Amniotic epithelial cell (primary cell): Measurements from ENCODE around the gene FXR1.
"Not testable (repeated sequence)": the region's sequence is repeated elsewhere in the genome, so short reads cannot be mapped to it uniquely, and the experiment has no call there.

Experiments
- DNase-seq: peaks from one replicate; pipeline ENCODE4 v3.0.0-alpha.2; 2010; ENCODE audit warnings: low read depth

Gene FXR1

GRCh38 chr3:180934638-180935037, 22.2 kb downstream of the FXR1 start:
- no peak for DNase-seq

GRCh38 chr3:180940826-180941225, 28.4 kb downstream of the FXR1 start:
- no peak for DNase-seq

GRCh38 chr3:180947761-180948390, 35.4 kb downstream of the FXR1 start:
- no peak for DNase-seq

- DNase-seq, result no peak
Observed at GRCh38 chr3:180959691-180960090, 47.2 kb downstream of the FXR1 start.

GRCh38 chr3:180961087-180961486, 48.6 kb downstream of the FXR1 start:
- no peak for DNase-seq

GRCh38 chr3:180961552-180961951, 49.1 kb downstream of the FXR1 start:
- DNase-seq, result no peak

GRCh38 chr3:180962530-180962929, 50.1 kb downstream of the FXR1 start:
- DNase-seq, result no peak

GRCh38 chr3:180970931-180971330, 58.5 kb downstream of the FXR1 start:
- no peak for DNase-seq

- DNase-seq, result no peak
Observed at GRCh38 chr3:180973543-180973942, 61.1 kb downstream of the FXR1 start.

GRCh38 chr3:180974286-180974685, 61.8 kb downstream of the FXR1 start:
- DNase-seq, result no peak

GRCh38 chr3:180977498-180977897, 65.0 kb downstream of the FXR1 start:
- DNase-seq, result no peak

GRCh38 chr3:180979961-180980360, 67.5 kb downstream of the FXR1 start:
- no peak for DNase-seq

- peak; percentile 47 for DNase-seq
Observed at GRCh38 chr3:180980611-180981010, 68.1 kb downstream of the FXR1 start.

- no peak for DNase-seq
Observed at GRCh38 chr3:180981912-180982311, 69.4 kb downstream of the FXR1 start.

- peak; percentile 48 for DNase-seq
Observed at GRCh38 chr3:180983136-180983535, 70.7 kb downstream of the FXR1 start.

- peak; percentile 68 for DNase-seq
Observed at GRCh38 chr3:180986366-180986765, 73.9 kb downstream of the FXR1 start.

- no peak for DNase-seq
Observed at GRCh38 chr3:180987344-180987743, 74.9 kb downstream of the FXR1 start.

- DNase-seq, result peak; percentile 98
Observed at GRCh38 chr3:180989291-180990163, 77.1 kb downstream of the FXR1 start, which contains the start of gene DNAJC19. Gene DNAJC19, minus strand, starts transcription at chr3:180989736. Its CDS starts 134 bp downstream, at chr3:180989602.

- no peak for DNase-seq
Observed at GRCh38 chr3:180990505-180990904, 78.0 kb downstream of the FXR1 start.

GRCh38 chr3:180996415-180996932, 84.0 kb downstream of the FXR1 start:
- DNase-seq, result no peak

- not testable (repeated sequence) for DNase-seq
Observed at GRCh38 chr3:181002331-181002730, 89.9 kb downstream of the FXR1 start.

GRCh38 chr3:181003469-181003868, 91.0 kb downstream of the FXR1 start:
- DNase-seq, result not testable (repeated sequence)

- DNase-seq, result no peak
Observed at GRCh38 chr3:181006541-181006940, 94.1 kb downstream of the FXR1 start.
